Prostate gland (tissue), 2 donors: ENCODE results near the gene GNB5.

Experiments
- CTCF ChIP-seq, 4 experiments: fragments of 200-600 bp in 2 of 4; fragments of 450-650 bp in 2 of 4; sonication (generic) in 2 of 4; IDR thresholded peaks; 1 replicate in 3 of 4; 2 replicates in 1 of 4; pipeline ENCODE4 v1.5.1; 2016 to 2019; ENCODE audit warnings: antibody characterized with exemption in 4 of 4, mild to moderate bottlenecking in 2 of 4, moderate library complexity in 2 of 4
- POLR2A ChIP-seq: fragments of 450-650 bp; IDR thresholded peaks from one replicate; pipeline ENCODE4 v1.6.1; 2016; ENCODE audit warnings: antibody characterized with exemption, mild to moderate bottlenecking
- POLR2AphosphoS5 ChIP-seq: sonication (generic); formaldehyde crosslinking; IDR thresholded peaks from one replicate; pipeline ENCODE4 v1.6.1; 2017; ENCODE audit warnings: antibody characterized with exemption

- TF ChIP-seq POLR2AphosphoS5 (no peak), POLR2A (no peak), CTCF (IDR thresholded peaks at IDR 0.05) (no peak)
Measured at GRCh38 chr15:52159645-52160044, 31.5 kb downstream of the GNB5 start.
